ENCODE measurements around the gene ZNHIT3.
"Not testable (repeated sequence)": the region's sequence is repeated elsewhere in the genome, so short reads cannot be mapped to it uniquely, and the experiment has no call there.

The ZNHIT3 gene
- 31.9 to 52.0 (median 39.6) reads per million in 4 experiments for total RNA-seq

DNA sequence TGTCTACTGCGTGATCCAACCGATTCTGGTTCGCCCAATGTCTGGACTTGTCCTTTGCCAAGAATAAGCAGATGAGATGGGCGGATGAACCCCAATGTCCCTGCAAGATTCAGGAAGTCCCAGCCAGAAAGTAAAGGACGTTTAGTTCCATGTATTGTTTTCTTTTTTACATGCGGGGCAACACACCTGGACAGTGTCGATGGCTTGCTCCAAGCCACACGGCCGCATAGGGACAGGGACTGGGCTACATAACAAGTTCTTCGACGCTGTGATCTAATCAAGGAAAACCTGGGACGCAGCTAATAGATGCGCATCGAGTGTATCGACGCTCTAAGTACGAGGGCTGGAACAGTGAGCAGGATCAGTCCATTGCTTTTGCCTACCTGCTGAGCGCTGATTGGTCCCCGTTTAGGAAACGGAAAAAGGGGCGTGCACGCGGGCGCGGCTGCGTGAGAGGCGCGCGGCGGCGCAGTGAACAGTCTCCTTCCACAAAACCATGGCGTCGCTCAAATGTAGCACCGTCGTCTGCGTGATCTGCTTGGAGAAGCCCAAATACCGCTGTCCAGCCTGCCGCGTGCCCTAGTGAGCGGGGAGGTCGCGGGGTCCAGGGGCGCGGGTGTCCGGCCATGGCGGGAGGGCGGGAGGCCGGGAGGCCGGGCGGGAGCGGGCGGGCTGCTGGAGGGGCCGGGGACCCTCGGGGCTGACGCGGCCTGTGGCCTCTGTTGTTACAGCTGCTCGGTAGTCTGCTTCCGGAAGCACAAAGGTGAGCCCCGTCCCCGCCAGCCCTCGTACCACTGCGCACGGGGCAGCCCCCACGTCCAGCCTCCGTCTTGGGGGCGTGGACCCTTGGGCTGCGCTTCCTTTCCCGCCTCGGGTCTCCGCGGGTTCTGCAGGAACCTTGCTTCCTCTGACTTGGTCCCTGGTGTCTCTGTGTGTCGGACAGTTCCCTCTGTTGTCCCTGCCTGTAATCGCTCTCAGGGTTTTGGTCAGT, at the start of gene ZNHIT3:
TSS of gene ZNHIT3 (plus strand) at position 478 of the 991 bp plus-strand sequence. CDS start at position 497, 19 bp downstream.
- peak; percentile 82 for DNase-seq

DNA sequence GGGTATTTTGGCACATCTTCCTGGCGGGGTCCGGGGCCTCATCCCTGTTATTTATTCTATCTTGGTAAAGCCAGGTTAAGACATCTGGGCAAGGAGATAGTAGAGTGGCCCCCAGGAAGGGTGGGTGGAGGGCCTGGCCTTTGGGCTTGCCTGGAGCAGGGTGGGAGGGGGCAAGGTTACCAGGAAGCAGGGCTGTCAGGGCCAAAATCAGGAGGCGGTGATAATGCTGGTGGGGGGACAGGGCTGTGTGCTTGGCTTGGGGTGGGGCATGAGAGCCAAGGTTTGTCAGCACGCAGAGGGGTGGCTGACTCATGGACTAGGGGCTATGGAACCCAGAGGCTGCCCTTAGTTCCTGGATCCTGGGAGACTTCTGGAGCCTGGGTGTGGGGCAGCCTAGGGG, 44.7 kb upstream of the ZNHIT3 start:
- not testable (repeated sequence) for DNase-seq

DNA sequence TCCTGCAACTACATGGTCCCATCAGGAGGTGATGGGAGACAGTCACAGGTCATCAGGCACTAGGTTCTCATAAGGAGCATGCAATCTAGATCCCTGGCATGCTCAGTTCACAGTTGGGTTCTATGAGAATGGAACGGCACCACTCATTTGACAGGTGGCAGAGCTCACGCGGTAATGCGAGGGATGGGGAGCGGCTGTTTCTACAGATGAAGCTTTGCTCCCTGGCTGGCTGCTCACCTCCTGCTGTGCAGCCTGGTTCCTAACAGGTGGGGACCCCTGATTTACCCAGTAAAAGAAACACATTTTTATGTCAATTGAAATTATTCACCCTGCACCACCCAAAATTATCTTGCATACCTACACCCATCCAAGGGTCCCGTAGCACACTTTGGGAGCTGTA, 42.7 kb upstream of the ZNHIT3 start:
- no peak for DNase-seq

DNA sequence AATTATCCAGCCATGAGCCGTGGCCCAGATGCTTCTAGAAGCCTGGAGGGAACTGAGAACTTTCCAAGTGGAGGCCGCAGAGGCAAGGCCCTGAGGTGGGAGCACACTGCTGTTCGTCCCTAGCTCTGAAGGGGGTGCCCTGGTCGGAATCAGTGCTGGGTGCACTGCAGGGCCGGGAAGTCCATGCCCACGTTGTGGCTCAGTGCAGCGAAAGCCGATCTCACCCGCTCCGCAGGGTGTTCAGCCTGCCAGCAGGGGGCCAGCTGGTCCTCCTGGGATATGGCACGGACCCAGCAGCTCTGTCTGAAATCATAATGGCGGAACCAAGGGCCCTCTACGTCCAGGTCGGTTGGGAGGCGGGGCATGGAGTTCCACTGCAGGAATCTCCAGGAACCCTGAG, 36.5 kb upstream of the ZNHIT3 start:
- not testable (repeated sequence) for DNase-seq

DNA sequence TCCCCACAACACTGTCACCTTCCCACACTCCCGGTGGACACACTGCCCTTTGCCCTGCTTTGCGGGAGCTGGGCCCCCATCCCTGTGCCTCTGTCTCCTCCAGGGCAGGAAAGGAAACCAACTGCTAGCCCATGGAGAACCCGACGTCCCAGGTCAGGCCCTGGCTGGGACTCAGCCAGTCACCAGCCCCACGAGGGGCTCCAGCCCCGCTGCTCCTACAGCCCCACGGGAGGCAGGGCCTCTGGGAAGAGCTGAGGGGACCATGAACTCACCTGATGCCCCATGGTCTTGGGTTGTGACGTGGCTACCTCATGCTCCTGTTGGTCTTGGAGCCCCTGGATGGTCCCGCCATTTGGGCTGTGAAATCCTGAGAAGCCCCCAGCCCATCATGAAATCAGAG, 33.6 kb upstream of the ZNHIT3 start:
- not testable (repeated sequence) for DNase-seq

DNA sequence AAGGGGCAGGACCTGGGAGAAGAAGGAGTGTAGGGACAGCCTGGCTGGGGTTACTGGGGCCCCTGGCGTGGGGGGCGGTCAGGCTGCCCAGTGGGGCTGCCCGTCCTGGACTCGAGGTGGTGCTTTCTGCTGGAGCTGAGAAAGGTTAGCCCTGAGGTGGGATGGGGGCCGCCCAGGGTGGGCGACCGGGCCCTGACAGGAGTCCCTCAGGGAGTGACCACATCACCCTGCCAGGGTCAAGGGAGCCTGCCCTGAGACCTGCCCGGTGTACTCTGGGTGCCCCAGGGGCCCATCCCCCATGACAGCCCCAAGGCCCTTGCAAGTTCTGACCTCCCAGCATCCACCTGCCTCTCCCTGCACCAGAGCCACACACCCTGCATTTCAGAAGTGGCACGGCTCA, 28.8 kb upstream of the ZNHIT3 start:
- DNase-seq, result not testable (repeated sequence)

DNA sequence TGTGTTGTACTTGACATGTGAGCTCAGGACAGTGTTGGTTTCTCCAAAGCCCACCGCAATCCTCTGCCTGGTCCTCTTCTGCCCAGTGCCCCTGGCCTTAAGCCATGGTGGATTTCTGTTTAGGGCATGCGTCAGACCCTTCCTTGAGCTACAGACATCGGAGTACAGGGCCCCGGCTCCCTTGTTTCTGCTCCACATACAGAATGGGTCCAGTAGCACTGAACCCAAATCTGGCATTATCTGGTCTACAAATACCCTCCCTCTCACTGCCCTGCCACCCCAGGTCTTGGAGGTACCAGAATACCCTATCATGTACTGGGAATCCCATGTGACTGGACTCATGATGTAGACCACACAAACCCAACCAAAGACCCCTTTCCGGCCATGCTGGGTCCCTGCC, 27.4 kb upstream of the ZNHIT3 start:
- DNase-seq, result no peak

DNA sequence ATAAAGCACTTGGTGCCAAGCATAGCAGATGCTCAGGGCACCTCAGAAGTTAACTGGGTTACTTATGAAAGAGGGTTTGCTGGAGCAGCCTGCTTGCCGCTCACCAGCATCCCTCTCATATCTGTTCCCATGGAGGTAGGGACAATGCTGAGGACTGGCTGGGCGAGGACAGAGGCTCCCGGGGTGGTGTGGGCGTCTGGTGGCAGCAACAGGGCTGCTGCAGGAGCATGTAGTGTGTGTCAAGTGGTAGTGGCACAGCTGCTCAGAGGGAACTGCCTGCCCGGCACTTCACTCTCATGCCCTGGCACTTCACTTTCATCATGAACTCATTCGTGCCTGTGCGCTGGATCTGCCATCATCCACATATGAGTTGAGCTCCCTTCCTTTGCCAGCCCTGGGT, 26.9 kb upstream of the ZNHIT3 start:
- no peak for DNase-seq

DNA sequence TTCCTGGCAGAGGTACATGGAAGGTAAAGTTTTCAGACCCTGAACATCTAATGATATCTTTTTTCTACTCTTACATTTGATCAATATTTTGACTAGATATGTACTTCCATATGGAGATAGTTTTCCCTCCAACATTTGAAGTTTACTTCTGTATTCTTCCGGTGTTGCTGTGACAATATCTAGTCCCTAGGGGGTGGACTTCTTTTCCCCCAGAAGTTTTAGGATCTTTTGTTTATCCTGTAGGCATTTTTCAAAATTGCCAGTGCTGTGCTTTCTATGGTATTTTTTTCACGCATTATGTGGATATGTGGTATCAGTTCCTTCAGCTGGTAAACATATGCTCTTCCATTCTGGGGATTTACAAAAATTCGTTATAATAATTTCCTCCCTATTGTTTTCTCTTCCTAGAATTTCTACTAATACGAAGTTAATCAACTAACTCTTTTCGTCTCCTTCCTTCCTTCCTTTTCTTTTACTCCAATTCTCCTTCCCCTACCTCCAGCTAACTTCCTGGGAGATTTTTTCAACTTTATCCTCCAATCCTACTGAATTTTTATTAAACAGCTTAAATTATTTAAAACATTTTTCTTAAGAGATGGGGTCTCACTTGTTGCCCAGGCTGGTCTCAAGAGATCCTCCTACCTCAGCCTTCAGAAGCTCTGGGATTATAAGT, 26.1 kb upstream of the ZNHIT3 start:
- DNase-seq, result no peak

DNA sequence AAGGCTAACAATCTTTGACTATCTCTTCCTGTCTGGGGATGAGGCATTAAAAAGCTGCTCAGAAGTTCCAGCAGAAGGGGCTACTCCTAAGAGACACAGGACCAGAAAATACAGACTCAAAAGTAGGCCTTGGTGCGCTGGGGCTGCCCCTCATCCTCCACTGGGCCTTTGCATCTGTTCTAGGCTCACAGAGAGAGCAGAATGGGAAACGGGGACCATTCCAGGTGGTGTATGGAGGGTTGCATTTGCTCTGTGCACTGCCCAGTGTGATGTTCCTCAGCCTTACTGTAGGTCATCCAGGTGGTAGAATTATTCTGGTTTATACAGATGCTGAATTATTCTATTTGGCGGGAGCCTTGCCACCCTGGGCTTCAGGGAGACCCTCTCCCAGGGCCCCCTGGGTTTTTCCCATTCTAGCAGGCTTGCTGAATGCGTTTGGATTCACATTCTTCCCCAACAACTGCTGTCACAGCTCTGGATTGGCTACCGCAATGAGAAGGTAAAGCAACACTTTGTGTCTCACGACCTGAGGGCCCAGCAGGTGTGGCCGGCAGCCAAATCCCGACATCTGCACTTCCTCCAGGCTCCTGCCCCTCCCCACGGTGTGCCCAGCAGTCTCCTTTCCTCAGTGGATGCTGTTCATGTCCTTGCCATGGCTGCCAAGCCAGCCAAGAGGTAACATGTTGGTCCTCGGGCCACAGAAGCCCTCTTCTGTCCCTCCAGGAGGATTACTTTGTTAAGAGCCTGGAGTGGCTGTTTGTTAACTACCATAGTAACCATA, 25.0 kb upstream of the ZNHIT3 start:
- DNase-seq, result no peak

DNA sequence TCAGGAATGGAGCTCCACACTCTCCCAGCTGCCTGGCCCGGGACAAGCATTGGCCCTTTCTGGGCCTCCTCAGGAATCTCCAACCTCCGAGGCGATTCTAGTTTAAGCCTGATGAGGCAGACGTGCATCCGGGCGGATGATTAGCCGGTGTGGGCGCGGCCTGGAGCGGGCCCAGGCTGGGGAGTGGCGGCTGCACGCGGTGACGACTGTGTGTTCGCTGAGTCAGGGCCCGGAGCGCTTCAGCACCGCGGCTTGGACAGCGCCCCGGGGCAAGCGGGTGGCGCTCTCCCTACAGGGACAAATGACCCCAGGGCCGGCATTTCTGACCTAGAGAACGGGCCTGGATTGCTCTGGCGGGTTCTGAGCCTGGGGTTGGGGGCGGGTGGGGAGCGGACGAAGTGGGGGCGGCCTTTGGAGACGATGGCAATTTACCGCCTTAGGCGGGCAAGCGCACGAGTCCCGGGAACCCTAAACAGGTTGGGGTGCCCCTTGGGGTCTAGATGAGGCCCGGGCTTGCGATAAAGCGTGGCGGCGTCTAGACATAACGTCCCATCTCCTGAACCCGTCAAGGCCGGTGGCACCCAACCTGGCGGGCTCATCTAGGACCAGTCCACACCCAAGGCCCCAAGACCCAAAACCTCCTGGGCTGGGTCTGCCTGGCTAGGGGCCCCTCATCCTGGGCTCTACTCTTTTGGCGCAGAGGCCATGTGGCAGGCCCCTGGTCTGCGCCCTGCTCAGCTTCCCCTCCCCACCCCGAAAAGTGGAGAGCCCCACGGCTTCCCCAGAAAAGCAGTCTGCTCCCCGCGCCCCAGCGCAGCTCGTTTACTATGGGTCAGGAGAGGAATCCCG, 22.3 kb upstream of the ZNHIT3 start:
- DNase-seq, result no peak

DNA sequence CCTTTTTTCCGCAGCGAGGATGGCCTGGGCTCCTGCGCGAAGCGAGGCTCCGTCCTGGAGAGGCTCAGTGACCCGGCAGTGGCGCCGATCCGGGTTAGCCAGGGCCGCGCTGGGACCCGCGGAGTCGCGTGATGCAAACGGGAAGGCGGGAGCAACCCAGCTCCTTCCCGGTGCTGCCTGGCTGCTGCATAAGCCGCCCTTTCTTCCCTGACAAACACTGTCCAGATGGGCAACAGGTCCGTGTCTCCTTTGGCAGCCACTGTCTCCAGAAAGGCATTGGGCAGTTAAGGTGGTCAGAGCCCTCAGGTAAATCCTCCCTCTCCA, 21.8 kb upstream of the ZNHIT3 start:
- DNase-seq, result no peak

DNA sequence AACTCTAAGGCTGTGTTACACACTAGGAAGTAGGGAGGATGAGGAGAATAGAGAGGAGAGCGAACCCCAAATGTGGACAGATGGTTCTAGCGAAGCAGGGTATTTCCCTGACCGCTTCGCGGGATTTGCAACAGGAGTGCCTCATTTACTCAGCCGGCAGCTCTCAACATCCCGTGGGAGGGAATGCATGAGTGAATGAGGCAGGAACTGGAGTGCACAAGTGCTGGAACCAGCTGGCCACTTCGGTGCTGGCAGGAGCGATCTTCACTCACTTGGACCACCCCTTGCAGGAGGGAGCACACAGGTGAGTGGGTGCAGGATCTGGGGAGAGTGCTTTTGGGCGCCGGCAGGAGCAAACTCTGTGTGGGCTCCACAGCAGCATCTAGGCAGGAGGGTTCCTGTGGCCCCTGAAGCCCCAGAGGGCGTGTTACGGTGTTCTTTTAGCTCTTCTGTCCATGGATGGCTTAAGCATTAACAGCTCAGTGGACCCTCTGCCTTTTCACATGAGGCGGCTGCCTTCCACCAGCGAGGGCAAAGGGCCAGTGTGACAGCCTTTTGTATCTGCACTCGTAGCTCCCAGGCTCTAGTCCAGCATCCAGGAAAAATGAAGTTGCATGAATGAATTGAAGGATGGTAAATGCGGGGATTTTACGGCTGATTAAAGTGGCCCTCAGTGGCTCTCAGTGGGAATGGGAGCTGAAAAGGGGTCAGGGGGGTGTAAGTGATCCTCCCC, 17.4 kb upstream of the ZNHIT3 start:
- no peak for DNase-seq

DNA sequence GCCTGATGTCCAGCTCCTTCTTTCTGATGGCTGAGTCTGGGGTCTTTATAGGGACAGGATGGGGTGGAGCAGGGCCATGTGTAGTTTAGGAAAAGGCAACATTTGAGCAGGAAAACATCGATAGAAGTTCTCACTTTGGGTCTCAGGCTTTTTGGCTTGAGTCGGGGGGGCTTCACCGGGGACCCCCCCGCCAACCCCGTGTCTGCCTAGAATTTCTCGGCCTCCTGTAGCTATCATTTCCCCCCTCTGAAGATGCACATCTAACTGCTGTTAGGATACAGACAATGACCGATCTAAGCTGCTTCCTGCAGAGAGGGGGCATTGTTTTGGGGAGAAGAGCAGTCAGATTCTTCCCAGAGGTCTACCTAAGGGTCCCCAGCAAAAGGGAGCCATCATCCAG, 16.7 kb upstream of the ZNHIT3 start:
- no peak for DNase-seq

DNA sequence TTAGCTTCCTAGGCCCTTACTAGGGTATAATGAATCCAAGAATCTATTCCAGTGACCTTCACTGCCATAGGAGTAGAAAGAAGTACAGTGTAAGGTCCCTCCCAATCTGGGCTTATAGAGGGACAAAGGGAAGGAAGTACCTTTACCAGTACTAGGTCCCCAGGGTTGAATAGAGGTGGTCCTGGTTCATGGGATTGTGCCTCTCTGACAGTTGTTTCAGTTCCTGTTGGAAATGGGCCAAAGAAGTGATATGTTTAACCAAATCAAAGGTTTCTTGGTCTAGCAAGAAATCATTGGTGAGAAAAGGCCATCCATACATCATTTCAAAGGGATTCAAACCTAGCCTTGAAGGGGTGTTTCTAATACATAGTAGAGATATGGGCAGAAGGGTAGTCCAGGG, 16.0 kb upstream of the ZNHIT3 start:
- no peak for DNase-seq

DNA sequence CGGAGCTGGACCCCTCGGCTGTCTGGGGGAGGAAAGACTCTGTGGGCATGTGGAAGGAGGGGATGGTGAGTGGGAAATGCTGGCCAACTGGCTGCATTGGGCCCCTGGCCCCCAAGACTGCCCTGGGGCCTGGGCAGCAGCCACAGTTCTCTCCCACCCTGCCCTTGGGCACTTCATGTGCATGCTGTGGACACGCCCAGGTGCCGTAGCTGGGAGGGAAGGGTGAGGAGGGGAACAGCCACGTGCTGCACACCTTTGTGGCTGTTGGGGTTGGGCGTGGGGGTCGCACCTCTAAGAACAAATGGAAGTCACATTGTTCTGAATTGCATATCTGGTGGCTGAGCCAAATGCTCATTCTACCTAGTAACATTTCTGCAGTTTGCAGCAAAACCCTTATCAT, 11.9 kb upstream of the ZNHIT3 start:
- DNase-seq, result no peak

DNA sequence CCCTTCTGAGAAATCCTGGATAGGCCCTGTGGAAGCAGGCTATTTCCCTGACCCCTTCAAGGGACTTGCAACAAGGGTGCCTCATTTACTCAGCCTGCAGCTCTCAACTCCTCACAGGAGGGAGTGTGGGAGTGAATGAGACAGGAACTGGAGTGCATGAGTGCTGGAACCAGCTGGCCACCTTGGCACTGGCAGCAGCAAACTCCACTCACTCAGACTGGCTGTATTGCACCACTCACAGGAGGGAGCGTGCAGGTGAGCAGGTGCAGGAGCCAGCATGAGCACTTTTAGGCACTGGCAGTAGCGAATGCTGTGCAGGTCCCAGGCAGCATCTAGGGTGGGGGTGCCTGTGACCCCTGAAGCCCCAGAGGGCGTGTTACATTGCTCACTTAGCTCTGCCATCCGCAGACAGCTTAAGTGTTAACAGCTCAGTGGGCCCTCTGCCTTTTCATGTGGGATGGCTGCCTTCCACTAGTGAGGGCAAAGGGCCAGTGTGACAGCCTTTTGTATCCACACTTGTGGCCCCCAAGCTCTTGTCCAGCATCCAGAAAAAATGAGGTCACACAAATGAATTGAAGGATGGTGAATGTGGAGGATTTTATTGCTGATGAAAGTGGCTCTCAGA, 11.0 kb upstream of the ZNHIT3 start:
- no peak for DNase-seq

DNA sequence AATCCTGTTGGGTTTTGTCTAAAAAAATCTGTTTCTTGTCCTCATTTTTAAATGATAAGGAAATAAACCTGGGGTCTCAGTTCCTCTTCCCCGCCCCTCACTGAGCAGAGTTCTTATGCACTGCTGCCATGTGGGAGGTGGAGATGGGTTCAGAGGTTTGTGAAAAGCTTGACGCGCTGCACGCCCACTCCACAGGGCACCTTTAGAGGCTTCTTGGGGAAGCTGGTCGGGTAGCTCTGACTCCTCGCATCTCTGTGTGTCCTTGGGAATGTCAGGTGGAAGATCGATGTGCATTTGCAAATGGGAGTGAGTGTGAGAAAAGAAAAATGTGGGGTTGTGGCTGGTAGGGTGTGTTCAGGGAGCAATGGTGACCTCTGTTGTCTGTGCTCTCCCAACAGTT, 4.7 kb upstream of the ZNHIT3 start:
- DNase-seq, result no peak

DNA sequence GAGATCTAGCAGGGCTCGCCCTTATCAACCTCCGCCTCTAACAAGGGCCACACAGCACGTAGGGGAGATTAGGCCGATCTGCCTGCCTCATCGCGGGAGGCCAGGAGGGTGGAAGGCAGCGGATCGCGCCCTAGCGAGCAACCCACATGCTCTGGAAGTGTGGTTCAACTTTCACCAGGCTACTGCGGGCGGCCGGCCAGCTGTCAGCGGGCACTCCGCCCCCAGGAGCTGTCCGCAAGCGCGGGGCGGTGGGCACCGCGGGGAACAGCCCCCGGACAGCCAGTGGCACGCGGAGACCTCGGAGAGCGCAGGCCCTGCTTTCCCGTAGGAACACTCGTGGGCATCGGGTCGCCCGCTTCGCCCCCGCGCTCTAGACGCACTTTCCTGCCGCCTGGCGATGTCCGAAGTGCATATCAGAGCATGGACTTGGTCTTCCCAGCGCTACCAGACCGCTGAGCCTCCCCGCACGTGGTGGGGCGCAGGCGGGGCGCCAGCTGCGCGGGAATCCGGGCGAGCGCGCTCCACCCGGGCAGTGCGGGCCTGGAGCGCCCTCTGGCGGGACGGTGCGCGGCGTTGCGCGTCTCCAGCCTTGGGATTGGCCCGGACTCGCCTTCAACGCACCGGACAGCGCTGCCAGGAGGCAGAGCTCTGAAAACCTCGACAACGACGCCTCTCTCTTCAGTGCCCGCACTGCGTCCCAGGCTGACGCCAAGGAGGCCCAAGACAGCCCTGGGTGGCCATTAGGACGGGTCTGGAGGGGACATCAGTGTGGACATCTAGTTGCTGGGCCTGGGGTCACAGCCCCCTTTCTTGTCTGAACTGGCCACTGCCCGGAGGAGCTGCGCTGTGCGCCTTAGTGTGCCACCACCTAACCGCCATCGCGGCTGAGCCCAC, 3.6 kb upstream of the ZNHIT3 start:
- peak; percentile 64 for DNase-seq

DNA sequence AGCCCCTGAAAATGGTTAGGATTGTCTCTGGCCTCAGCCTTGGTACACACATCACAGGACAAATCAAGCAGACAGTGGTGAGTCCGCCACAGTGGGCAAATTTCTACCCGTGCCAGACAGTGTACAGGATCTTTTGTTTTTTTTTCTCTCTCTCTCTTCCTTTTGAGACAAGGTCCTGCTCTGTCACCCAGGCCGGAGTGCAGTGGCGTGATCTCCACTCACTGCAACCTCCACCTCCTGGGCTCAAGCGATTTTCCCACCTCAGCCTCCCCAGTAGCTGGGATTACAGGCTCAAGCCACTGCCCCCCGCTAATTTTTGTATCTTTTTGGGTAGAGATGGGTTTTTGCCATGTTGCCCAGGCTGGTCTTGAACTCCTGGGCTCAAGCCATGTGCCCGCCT, 2.5 kb upstream of the ZNHIT3 start:
- DNase-seq, result not testable (repeated sequence)

Measured in effector CD8-positive, alpha-beta T cell (primary cell).